ENCODE measurements around the gene TERT.

DNA sequence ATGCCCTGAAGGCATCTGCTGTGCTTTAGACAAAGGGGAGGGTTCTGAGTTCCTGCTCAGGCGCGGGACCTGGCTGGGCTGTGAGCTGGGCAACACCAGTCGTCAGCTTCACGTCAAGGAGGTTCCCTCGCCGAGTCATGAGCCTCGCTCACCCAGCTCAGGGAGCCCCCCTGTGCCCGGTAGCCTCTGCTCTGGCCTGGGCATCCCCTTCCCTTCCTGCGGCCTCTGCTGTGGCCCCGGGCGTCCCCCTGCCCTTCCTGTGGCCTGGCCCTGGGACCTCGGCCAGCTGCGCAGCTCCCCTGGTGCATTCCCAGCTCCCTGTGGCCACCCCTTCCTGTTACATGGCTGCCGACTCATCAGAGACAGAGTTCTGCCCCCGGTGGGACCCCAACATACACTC is 29.8 kb downstream of the TERT start:
- TF ChIP-seq, protein P1, sequence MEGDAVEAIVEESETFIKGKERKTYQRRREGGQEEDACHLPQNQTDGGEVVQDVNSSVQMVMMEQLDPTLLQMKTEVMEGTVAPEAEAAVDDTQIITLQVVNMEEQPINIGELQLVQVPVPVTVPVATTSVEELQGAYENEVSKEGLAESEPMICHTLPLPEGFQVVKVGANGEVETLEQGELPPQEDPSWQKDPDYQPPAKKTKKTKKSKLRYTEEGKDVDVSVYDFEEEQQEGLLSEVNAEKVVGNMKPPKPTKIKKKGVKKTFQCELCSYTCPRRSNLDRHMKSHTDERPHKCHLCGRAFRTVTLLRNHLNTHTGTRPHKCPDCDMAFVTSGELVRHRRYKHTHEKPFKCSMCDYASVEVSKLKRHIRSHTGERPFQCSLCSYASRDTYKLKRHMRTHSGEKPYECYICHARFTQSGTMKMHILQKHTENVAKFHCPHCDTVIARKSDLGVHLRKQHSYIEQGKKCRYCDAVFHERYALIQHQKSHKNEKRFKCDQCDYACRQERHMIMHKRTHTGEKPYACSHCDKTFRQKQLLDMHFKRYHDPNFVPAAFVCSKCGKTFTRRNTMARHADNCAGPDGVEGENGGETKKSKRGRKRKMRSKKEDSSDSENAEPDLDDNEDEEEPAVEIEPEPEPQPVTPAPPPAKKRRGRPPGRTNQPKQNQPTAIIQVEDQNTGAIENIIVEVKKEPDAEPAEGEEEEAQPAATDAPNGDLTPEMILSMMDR (IDR thresholded peaks at IDR 0.05; ENCODE audit: low read depth, low read length) = no peak
- no peak for TF ChIP-seq EZH2phosphoT487 (IDR thresholded peaks at IDR 0.05; ENCODE audit: low read depth)
